ENCODE measurements around the gene EPB41. TPM values are rescaled to one million over a fixed set of nuclear protein-coding genes. Genes with fewer than 3 reads are reported as not detected.

EPB41 gene
- total and polyA plus RNA-seq, 4 donors: 10.7 to 189 (median 38.1) TPM

- Histone ChIP-seq H3K27me3 (ENCODE audit: control insufficient read depth in 4 of 4, insufficient read depth in 4 of 4, low read length in 3 of 4) (no peaks in the 10 kb centered on the region), H3K4me1 (ENCODE audit: control insufficient read depth in 4 of 4, insufficient read depth in 4 of 4, low read length in 3 of 4) (no peaks in the 10 kb centered on the region), H3K36me3 (ENCODE audit: control insufficient read depth in 4 of 4, insufficient read depth in 3 of 4, low read depth in 1 of 4, low read length in 3 of 4) (no peaks in the 10 kb centered on the region), H3K9me3 (ENCODE audit: control insufficient read depth in 4 of 4, low read length in 3 of 4) (no peaks in the 10 kb centered on the region), H3K4me3 (ENCODE audit: low read depth in 1 of 3, low read length in 3 of 3) (no peak overlapping the region), H3K27ac (ENCODE audit: low read depth in 1 of 2, low read length in 2 of 2) (no peak overlapping the region), H3K9ac (ENCODE audit: low read depth in 1 of 2, low read length in 2 of 2) (no peak overlapping the region)
- DNase-seq (ENCODE audit: low spot score): no peak
- no peak for TF ChIP-seq SP1 (IDR thresholded peaks at IDR 0.05)
- TF ChIP-seq ZBTB33 (IDR thresholded peaks at IDR 0.05): no peak
- TF ChIP-seq ATF3 (IDR thresholded peaks at IDR 0.05): no peak
- no peak for TF ChIP-seq REST (IDR thresholded peaks at IDR 0.05)
- no peak for TF ChIP-seq MAX (IDR thresholded peaks at IDR 0.05)
- no peak for TF ChIP-seq RAD21 (IDR thresholded peaks at IDR 0.05)
- no peak for TF ChIP-seq NR2F2 (IDR thresholded peaks at IDR 0.05)
- no peak for TF ChIP-seq JUND (IDR thresholded peaks at IDR 0.05)
- no peak for TF ChIP-seq FOXA2 (IDR thresholded peaks at IDR 0.05)
- no peak for TF ChIP-seq HNF4A (conservative IDR thresholded peaks at IDR 0.05)
- TF ChIP-seq GABPA (IDR thresholded peaks at IDR 0.05 in 1 of 2, conservative IDR thresholded peaks at IDR 0.05 in 1 of 2): no peak
- no peak for TF ChIP-seq RXRA (IDR thresholded peaks at IDR 0.05)
- TF ChIP-seq CTCF (IDR thresholded peaks at IDR 0.05; ENCODE audit: low read depth, low read length, missing input control): no peak
- TF ChIP-seq FOXA1 (IDR thresholded peaks at IDR 0.05): no peak
- TF ChIP-seq HNF4G (IDR thresholded peaks at IDR 0.05): no peak
Observed at GRCh38 chr1:28950449-28950848, 36.1 kb downstream of the EPB41 start.

DNA sequence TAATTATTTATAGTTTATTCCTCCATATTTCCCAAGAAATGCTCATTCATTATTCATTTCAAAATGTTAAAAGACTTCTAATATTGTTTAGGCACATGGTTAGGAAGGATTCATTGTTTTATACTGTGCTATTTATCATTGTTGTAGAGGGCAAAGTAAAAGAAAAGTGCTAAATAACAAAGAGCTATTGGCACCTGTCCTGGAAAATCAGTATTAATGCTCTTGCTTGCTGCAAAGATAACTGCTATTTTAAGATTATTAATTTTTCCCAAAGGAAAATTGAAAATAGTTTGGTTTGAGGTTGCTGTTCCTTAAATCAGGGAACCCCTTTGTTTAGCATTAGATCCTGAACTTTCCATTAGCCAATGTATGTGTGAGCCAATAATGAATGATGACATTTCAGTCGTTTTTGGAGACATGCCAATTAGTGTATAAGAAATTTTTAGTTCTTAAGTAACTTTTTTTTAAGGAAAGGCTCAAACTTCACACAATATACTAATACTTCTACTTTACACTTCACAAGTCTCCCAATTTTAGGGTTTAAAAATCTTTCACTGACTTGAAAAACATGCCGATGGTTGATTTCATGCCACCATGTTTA, 39.9 kb downstream of the EPB41 start:
- 61% methylated on average over 2 of the region's 2 CpGs for WGBS
- no peak for DNase-seq (ENCODE audit: low spot score)
- Histone ChIP-seq H3K9ac (ENCODE audit: low read depth in 1 of 2, low read length in 2 of 2) (no peak overlapping the region), H3K4me1 (ENCODE audit: control insufficient read depth in 4 of 4, insufficient read depth in 4 of 4, low read length in 3 of 4) (no peaks in the 10 kb centered on the region), H3K9me3 (ENCODE audit: control insufficient read depth in 4 of 4, low read length in 3 of 4) (no peaks in the 10 kb centered on the region), H3K4me3 (ENCODE audit: low read depth in 1 of 3, low read length in 3 of 3) (no peak overlapping the region), H3K36me3 (ENCODE audit: control insufficient read depth in 4 of 4, insufficient read depth in 3 of 4, low read depth in 1 of 4, low read length in 3 of 4) (no peaks in the 10 kb centered on the region), H3K27me3 (ENCODE audit: control insufficient read depth in 4 of 4, insufficient read depth in 4 of 4, low read length in 3 of 4) (no peaks in the 10 kb centered on the region), H3K27ac (ENCODE audit: low read depth in 1 of 2, low read length in 2 of 2) (no peak overlapping the region)
- TF ChIP-seq GABPA (IDR thresholded peaks at IDR 0.05 in 1 of 2, conservative IDR thresholded peaks at IDR 0.05 in 1 of 2) (no peak), CTCF (IDR thresholded peaks at IDR 0.05; ENCODE audit: low read depth, low read length, missing input control) (no peak), EGR1 (IDR thresholded peaks at IDR 0.05; ENCODE audit: low read depth in 2 of 2) (no peak), ZBTB33 (IDR thresholded peaks at IDR 0.05) (no peak), HNF4A (conservative IDR thresholded peaks at IDR 0.05) (no peak), MAX (IDR thresholded peaks at IDR 0.05) (no peak), RAD21 (IDR thresholded peaks at IDR 0.05) (no peak)

All from liver (tissue), 9 donors.